Skeletal muscle tissue (tissue), 4 donors: Measurements from ENCODE around the gene UNC5CL. TPM values are rescaled to one million over a fixed set of nuclear protein-coding genes. Genes with fewer than 3 reads are reported as not detected.

Source experiments
- H3K27ac ChIP-seq: one replicate; pipeline ENCODE4 v1.7.0; 2013; ENCODE audit warnings: mild to moderate bottlenecking, low read depth, low read length, inconsistent platforms
- H3K27me3 ChIP-seq, 3 donors: one replicate each; pipeline ENCODE4 v1.7.0; 2013; ENCODE audit warnings: low read length in 3 of 3; ENCODE audit not compliant: control insufficient read depth in 3 of 3, insufficient read depth in 3 of 3
- H3K36me3 ChIP-seq, 3 donors: one replicate each; pipeline ENCODE4 v1.7.0; 2013; ENCODE audit warnings: low read length in 3 of 3; ENCODE audit not compliant: control insufficient read depth in 3 of 3, insufficient read depth in 3 of 3
- H3K4me1 ChIP-seq, 3 donors: one replicate each; pipeline ENCODE4 v1.7.0; 2013; ENCODE audit warnings: low read length in 3 of 3, mild to moderate bottlenecking in 3 of 3; ENCODE audit not compliant: control insufficient read depth in 3 of 3, insufficient read depth in 3 of 3
- H3K4me3 ChIP-seq, 3 donors: one replicate each; pipeline ENCODE4 v1.7.0; 2013; ENCODE audit warnings: low read length in 3 of 3
- H3K9ac ChIP-seq, 3 donors: one replicate each; pipeline ENCODE4 v1.7.0; 2013; ENCODE audit warnings: low read length in 3 of 3, mild to moderate bottlenecking in 3 of 3, moderate library complexity in 2 of 3, low read depth in 1 of 3
- H3K9me3 ChIP-seq, 3 donors: one replicate each; pipeline ENCODE4 v1.7.0; 2013; ENCODE audit warnings: low read length in 3 of 3; ENCODE audit not compliant: control insufficient read depth in 3 of 3
- total RNA-seq: library from RNA; depleted of rRNA; stranded (reverse); fragments of >200 nt; gene quantifications from one replicate; pipeline ENCODE4 v1.2.3, GENCODE V29; 2014
- donor health status: Osteomylitis.

Gene UNC5CL
- total RNA-seq, 1 donor from 2014 or later: 2.1 TPM

DNA sequence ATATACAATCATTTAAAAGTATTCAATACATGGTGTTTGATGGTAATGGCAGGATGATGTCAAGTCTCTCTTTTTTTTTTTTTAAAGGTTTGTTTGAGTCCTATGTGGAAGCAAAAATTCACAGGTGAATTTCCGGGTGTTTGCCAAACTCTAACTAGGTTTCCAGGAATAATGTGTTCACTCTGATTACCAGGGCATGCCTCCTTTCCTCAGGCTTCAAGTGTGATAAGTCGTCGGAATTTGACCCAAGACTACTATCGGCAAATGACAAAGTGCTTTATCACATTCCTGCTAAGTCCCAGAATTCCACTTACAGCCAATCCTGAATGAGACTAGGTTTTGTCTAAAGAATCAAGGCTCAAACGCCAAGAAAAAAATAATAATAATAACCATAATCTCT is 25.8 kb upstream of the UNC5CL start:
- Histone ChIP-seq H3K36me3 (peaks cover 13 to 53% (median 49%) of the 10 kb centered on the region in 3 donors), H3K27ac (peak overlapping the region; percentile 69), H3K27me3 (no peaks in the 10 kb centered on the region), H3K9ac (peak overlapping the region in 1 of 3 donors; percentile 55), H3K4me3 (no peak overlapping the region), H3K4me1 (peaks cover 21 to 33% (median 25%) of the 10 kb centered on the region in 3 donors), H3K9me3 (no peaks in the 10 kb centered on the region)

DNA sequence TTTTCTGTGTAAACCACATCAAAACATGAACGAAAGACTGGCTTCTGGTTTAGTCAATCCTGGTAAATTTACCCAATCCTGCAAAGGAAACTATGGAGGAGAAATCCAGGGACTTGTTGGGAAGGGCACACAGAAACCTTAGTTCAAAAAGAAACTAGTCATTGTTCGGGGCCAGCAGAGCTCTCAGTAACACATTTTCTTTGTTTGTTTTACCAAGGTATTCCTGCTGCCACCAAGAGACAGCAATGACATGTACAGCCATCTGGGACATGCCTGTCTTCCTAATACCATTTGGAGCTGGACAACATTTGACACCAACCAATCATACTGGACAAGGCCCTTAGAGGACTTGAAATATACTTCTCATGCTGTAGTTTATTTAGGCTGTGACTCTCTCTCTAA is 24.9 kb upstream of the UNC5CL start:
- peaks cover 13 to 47% (median 47%) of the 10 kb centered on the region in 3 donors for H3K36me3 ChIP-seq
- H3K4me1 ChIP-seq: peaks cover 28 to 41% (median 31%) of the 10 kb centered on the region in 3 donors
- peak overlapping the region; percentile 7 to 68 (median 33) for H3K4me3 ChIP-seq
- H3K9me3 ChIP-seq: no peaks in the 10 kb centered on the region
- peak overlapping the region; percentile 69 for H3K27ac ChIP-seq
- H3K9ac ChIP-seq: peak overlapping the region; percentile 55 to 75 (median 57)
- no peaks in the 10 kb centered on the region for H3K27me3 ChIP-seq

DNA sequence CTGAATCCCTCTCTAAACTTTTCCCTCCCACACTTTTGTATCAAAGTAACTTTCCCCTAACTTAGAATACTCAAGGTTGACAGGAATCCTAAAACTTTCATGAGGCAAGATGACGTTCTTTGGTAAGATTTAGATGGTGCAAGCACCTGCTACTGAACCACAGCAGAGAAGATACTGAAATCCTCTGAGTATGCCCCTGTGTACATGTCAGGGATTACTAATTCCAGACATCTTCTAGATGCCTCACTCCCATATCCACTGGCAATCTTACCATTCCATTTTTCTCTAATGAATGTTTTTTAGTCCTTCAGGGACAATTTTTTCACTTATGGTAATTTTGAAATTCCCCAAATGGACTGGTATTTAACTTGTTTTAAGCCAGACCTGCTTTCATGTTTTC is 23.0 kb upstream of the UNC5CL start:
- H3K36me3 ChIP-seq: peaks cover 13 to 53% (median 46%) of the 10 kb centered on the region in 3 donors
- no peaks in the 10 kb centered on the region for H3K9me3 ChIP-seq
- H3K27ac ChIP-seq: peak overlapping the region; percentile 69
- peak overlapping the region; percentile 55 to 83 (median 68) for H3K4me3 ChIP-seq
- no peaks in the 10 kb centered on the region for H3K27me3 ChIP-seq
- peak overlapping the region; percentile 57 to 82 (median 75) for H3K9ac ChIP-seq
- peaks cover 42 to 49% (median 46%) of the 10 kb centered on the region in 3 donors for H3K4me1 ChIP-seq

DNA sequence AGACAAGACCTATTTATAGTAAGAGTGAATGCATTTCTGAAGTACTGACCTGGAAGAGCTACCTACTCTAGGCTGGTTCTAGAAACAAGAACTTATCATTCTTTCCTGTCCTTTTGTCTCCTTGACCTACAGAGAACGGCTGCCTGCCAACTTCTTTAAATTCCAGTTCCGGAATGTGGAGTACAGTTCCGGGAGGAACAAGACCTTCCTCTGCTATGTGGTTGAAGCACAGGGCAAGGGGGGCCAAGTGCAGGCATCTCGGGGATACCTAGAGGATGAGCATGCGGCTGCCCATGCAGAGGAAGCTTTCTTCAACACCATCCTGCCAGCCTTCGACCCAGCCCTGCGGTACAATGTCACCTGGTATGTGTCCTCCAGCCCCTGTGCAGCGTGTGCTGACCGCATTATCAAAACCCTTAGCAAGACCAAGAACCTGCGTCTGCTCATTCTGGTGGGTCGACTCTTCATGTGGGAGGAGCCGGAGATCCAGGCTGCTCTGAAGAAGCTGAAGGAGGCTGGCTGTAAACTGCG is 22.2 kb upstream of the UNC5CL start:
- Histone ChIP-seq H3K4me3 (peak overlapping the region; percentile 55 to 83 (median 68)), H3K36me3 (peaks cover 13 to 60% (median 45%) of the 10 kb centered on the region in 3 donors), H3K4me1 (peaks cover 41 to 50% (median 48%) of the 10 kb centered on the region in 3 donors), H3K9me3 (no peaks in the 10 kb centered on the region), H3K27ac (peak overlapping the region; percentile 69), H3K9ac (peak overlapping the region; percentile 57 to 82 (median 75)), H3K27me3 (no peaks in the 10 kb centered on the region)

DNA sequence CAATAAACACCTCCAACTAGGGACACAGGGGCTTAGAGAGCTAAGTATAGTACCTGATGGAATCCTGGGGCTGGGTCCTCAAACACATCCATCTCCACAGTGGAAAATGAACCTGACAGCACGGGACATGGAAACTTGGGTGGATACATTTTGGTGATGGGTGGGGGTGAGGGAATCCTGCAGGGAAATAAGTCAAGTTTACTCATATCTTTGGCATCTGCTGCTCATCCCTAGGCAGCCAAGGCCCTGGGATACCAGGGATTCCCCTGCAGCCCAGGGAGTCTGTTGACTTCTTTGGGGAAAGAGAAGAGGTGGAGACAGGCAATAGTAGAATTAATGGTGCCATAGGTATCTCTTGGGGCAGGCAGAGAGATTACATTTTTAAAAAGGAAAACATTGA is 20.5 kb upstream of the UNC5CL start:
- peak overlapping the region; percentile 94 for H3K27ac ChIP-seq
- H3K4me1 ChIP-seq: peaks cover 36 to 47% (median 45%) of the 10 kb centered on the region in 3 donors
- H3K27me3 ChIP-seq: no peaks in the 10 kb centered on the region
- H3K9me3 ChIP-seq: no peaks in the 10 kb centered on the region
- H3K4me3 ChIP-seq: peak overlapping the region; percentile 30 to 83 (median 38)
- peak overlapping the region; percentile 52 to 74 (median 63) for H3K9ac ChIP-seq
- H3K36me3 ChIP-seq: peaks cover 20 to 59% (median 41%) of the 10 kb centered on the region in 3 donors

DNA sequence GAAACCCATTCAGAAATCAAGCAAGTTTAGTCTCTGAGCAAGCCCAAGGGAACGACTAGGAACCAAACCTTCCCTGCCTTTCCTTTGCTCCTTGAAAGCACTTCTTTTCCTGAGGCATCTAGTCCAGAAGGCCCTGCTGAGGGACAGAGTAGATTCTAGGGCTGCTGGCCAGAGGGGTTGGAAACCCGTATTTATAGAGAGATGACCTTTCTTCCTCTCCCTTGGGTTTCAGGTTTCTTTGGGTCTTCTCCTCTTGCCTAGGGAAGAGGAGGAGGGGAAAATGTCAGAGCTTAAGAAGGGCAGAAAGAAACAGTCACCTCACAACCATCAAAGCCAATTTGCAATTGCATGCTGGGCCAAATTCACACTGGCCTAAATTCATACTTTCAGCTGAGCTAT is 19.8 kb upstream of the UNC5CL start:
- Histone ChIP-seq H3K9ac (peak overlapping the region; percentile 63 to 99 (median 91)), H3K9me3 (no peaks in the 10 kb centered on the region), H3K4me1 (peaks cover 34 to 43% (median 38%) of the 10 kb centered on the region in 3 donors), H3K36me3 (peaks cover 18 to 59% (median 39%) of the 10 kb centered on the region in 3 donors), H3K27me3 (no peaks in the 10 kb centered on the region), H3K27ac (peak overlapping the region; percentile 94), H3K4me3 (peak overlapping the region; percentile 30 to 83 (median 38))

DNA sequence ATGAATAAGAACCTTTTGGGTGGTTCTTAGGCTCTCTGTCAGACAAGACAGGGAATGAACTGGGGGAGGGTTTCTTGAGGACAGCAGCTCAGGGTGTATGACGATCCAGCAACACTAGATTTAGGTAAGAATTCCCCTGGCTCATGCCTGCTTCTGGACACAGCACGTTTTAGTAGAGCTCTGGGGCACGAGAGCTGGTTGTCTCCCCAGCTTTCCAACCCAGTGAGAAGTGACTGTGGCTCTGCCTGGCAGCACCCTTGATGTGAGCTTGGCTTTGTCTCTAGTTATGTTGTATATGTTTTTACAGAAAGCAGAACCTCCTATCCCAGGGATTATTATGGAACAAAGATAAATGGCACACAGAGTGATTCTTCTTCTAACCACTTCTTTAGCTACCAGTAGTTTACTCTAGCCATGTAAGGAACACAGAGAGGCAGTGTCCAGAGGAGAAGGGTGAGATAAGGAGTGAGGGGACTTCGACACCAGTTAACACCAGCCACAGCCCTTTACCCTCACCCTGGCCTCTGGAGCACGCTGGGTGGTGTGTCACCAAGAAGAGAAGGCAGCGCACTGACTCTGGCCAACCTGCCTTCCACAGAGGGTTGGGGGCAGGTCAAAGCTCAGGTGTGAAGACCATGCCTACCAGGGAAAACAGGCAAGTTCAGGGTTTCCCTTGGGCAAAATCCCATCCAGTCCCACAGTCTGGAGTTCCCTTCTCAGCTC is 17.9 kb upstream of the UNC5CL start:
- H3K9me3 ChIP-seq: no peaks in the 10 kb centered on the region
- H3K36me3 ChIP-seq: peaks cover 13 to 50% (median 25%) of the 10 kb centered on the region in 3 donors
- H3K27ac ChIP-seq: peak overlapping the region; percentile 94
- H3K4me3 ChIP-seq: peak overlapping the region; percentile 83 to 89 (median 88)
- peak overlapping the region; percentile 91 to 99 (median 96) for H3K9ac ChIP-seq
- H3K4me1 ChIP-seq: peaks cover 44 to 47% (median 46%) of the 10 kb centered on the region in 3 donors
- no peaks in the 10 kb centered on the region for H3K27me3 ChIP-seq

DNA sequence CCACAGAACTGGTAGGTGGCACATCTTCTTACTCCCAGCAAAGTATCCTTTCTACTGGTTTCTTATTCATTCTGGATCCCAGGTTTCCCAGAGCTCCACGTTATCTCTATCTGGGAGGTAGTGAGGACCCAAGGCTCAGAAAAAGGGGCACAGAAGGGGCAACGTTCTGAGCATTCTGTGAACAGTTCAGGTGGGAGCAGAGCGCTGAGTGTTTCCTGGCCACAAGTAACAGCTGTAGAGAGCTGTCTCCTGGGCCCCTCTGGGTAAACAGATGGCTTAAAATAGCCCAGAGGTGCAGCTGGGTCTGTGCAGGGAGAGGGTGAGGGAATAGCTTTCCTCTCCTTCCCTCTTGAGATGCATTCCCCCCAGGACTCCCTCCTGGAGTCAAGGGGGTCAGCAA is 16.1 kb upstream of the UNC5CL start:
- Histone ChIP-seq H3K4me1 (peaks cover 44 to 52% (median 48%) of the 10 kb centered on the region in 3 donors), H3K27me3 (no peaks in the 10 kb centered on the region)

DNA sequence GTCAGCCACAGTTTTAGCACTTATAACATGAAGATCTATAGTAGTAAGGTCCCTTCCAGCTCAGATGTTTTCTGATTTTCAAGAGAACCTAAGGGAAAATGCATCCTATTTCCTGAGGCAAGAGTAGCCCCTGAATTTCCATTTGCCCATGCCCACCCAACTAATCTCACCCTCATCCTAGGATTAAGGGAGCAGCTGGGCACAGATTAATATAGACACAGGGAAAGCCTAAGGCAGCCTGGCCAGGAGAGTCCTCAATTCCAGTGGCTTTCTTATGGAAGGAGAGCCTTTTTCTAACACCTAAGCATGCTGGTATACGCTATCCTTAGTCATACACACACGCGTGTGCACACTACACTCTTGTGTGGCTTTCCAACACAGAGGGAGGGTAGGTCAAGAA is 15.5 kb upstream of the UNC5CL start:
- Histone ChIP-seq H3K4me3 (peak overlapping the region; percentile 83 to 89 (median 88)), H3K9ac (peak overlapping the region; percentile 91 to 99 (median 96)), H3K36me3 (peaks cover 8 to 37% (median 17%) of the 10 kb centered on the region in 3 donors), H3K27ac (peak overlapping the region; percentile 94), H3K4me1 (peaks cover 50 to 57% (median 54%) of the 10 kb centered on the region in 3 donors), H3K27me3 (no peaks in the 10 kb centered on the region), H3K9me3 (no peaks in the 10 kb centered on the region)

More for the DNA sequence above, 16.1 kb upstream of the UNC5CL start:
- Histone ChIP-seq H3K4me3 (peak overlapping the region; percentile 83 to 89 (median 88)), H3K27ac (peak overlapping the region; percentile 94), H3K36me3 (peaks cover 8 to 37% (median 17%) of the 10 kb centered on the region in 3 donors), H3K9me3 (no peaks in the 10 kb centered on the region), H3K9ac (peak overlapping the region; percentile 91 to 99 (median 96))

DNA sequence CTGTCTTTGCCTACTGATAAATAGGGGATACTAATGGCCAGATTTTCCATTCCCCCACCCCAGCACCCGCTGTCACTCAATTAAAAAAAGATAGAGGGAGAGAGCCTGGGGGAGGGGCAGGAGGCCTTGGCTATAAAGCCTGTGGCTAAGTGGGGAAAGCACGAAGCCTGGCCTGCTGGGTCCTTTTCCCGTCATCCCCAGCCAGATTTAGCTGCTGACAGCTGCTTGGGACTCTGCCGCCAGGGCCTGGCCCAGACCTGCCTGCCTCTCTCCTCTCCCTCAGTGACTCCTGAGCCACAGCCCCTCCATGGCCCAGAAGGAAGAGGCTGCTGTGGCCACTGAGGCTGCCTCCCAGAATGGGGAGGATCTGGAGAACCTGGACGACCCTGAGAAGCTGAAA is 14.0 kb upstream of the UNC5CL start, which contains the start of gene APOBEC2:
Gene APOBEC2, plus strand, starts transcription at position 162 of the 400 bp plus-strand sequence. Its CDS starts 146 bp downstream, at position 308.
- peaks cover 8 to 37% (median 17%) of the 10 kb centered on the region in 3 donors for H3K36me3 ChIP-seq
- H3K9ac ChIP-seq: peak within 1 kb of the TSS; percentile 91 to 99 (median 96)
- no peaks in the 10 kb centered on the region for H3K27me3 ChIP-seq
- peak within 1 kb of the TSS; percentile 83 to 89 (median 88) for H3K4me3 ChIP-seq
- H3K9me3 ChIP-seq: no peaks in the 10 kb centered on the region
- peak within 1 kb of the TSS; percentile 94 for H3K27ac ChIP-seq
- H3K4me1 ChIP-seq: peaks cover 52 to 60% (median 56%) of the 10 kb centered on the region in 3 donors
